HK-2 (cell line): ENCODE data around the gene SEPSECS.

Source experiments
- DNase-seq: peaks from one replicate; pipeline ENCODE4 v3.0.0-alpha.2; 2018; ENCODE audit not compliant: unreplicated experiment

SEPSECS gene

DNA sequence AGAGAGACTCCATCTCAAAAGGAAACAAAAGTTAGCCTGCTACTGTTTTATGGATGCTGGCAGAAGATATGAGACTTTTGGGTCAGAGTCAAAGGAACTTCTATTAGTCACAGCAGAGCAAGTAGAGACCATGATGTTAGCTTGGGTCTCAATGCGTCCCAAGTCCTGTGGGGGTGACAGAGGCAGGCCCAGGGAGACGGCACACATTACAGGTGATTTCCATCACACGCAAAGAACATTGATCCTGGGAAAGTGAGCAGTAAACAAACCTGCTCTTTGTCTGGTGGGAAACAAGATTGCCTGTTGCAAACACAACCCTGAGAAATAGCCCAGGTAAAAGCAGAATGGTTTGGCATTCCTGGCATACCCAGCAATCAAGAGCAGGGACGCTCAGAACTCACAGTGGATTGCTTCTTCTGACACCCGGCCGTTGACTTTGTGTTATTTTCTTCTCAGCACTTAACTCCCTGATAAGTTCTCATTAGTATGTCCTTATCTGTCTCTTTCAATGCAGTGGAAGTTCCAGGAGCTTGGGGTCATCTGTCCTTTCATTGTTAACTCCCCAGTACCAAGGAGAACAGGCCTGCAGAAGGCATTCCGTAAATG is 78.3 kb downstream of the SEPSECS start:
- no peak for DNase-seq

DNA sequence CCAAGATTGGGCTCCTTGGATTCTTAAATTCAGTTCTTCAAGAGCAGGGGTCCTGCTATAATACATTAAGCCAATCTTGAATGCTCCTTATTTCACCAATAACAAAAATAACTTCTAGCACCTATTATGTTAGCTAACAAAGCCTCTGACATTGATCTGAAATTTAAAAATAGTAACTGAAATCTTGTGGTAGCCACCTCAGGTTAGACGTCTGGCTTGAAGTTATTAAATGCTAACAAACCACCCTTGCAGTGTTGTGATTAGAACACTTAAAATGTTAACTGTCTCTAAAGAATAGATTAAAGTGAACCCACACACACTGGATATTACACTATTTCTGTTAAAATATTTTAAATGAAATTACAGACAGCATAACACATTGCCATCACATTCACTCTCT is 79.7 kb downstream of the SEPSECS start:
- no peak for DNase-seq

DNA sequence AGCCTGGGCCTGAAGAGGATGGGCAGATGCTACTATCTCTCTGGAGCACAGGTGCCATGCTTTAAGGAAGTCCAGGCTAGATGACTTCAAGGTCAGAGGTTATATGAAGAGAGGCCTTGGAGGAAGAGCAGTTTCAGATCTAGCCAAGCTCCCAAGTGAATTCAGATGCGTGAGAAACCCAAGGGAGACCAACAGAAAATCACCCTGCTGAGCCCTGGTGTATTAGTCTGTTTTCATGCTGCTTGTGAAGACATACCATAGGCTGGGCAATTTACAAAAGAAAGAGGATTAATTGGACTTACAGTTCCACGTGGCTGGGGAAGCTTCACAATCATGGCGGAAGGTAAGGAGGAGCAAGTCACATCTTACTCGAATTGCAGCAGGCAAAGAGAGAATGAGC is 81.7 kb downstream of the SEPSECS start:
- no peak for DNase-seq

DNA sequence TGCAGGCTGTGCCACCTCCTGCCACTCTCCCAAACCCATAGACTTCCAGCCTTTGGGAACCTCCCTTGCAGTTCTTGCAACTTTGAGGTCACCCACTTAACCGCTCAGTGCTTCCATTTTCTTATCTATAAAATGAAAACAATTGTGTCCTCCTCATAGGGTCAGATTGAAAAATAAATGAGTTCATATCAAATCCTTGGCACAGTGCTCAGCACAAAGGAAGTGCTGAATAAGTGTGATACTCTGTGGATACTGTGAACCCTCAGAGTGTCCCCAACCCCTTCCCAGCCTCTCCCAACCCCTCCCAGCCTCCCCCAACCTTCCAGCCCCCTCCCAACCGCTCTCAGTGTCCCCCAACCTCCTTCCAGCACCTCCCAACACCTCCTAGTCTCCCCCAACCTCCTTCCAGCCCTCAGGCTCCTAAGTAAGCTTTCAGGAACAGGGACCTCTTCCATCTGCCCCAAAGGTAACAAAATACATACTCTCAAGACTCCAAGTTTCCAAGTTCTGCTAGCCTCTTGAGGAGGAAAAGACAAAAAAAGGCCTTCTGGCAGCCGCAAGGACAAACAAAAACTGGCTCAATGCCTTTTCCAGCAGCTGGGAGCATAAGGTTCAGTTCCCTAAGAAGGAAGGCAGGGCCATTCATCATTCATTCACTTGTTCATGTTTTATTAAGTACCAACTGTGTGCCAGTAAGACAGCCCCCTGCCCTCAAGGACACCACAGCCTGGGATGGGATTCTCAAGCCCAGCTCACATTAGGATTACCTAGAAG is 83.4 kb downstream of the SEPSECS start:
- DNase-seq = no peak

DNA sequence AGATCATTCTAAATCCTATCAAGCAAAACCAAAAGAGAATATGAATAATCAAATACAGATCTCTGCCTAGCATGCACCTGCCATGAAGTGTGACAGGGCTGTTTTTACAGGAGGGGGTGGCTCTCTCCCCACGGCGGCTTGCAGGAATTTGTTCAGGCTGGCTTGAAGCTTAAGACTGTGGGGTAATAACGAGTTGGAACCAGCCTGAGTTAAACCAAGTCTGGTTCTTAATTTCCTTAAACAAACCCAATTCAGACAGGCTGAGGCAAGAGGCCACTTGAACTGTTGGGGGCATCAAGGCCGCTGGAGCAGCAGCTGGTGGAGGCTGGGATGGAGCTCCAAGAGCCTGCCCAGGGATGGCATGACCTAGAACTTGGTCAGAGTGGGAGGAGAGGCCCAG is 84.4 kb downstream of the SEPSECS start:
- DNase-seq = no peak

DNA sequence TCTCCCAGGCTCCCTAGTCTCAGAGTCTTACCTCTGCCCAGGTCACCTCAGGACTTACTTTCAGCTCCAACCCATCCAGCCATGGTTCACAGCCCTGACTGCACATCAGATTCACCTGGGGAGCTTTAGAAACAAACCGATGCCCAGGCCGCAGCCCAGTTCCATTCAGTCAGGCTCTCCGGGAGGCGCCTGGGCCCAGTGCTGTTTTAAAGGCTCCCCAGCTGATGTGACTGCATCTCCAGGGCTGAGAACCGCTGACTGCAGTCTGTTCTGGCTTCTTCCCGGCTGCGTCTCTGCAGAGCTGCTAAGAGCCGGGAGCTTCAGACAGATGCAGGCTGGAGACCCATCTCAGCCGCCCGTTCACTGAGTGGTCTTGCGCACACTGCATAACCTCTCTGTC is 85.1 kb downstream of the SEPSECS start:
- no peak for DNase-seq

DNA sequence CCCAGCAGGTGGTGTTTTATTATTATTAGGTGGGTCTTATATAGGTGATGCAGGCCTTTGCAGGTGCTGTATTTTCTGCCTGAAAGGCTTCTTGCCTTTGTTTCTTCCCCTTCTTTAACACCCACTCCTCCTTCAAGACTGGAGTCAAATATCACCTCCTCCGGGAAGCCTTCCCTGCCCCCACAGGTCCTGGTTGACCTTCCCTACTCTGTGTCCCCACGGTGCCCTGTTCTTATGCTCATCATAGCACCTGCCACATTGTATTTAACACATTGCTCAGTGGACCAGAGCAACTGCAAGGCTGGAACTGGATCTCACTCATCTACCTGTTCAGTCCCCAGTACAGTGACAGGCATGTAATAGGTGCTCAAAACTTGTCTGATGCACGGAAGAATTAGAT is 89.7 kb downstream of the SEPSECS start:
- DNase-seq = no peak
